SK-N-SH (cell line): ENCODE data around the gene WDR77.

Source experiments
- CTCF ChIP-seq: fragments of 200-600 bp; sonication (generic); IDR thresholded peaks from 2 replicates; pipeline ENCODE4 v1.6.1; 2017; ENCODE audit warnings: antibody characterized with exemption, mild to moderate bottlenecking, moderate library complexity
- JUND ChIP-seq: IDR thresholded peaks from 2 replicates; pipeline ENCODE4 v1.4.0; 2012
- MEF2A ChIP-seq: IDR thresholded peaks from 2 replicates; pipeline ENCODE4 v1.4.0; 2012; ENCODE audit warnings: low read depth, borderline replicate concordance
- POLR2AphosphoS5 ChIP-seq: IDR thresholded peaks from 2 replicates; pipeline ENCODE4 v1.6.1; 2012; ENCODE audit warnings: low read depth, low read length
- TAF1 ChIP-seq: IDR thresholded peaks from 2 replicates; pipeline ENCODE4 v1.6.1; 2012; ENCODE audit warnings: low read depth, mild to moderate bottlenecking, low read length, moderate library complexity, borderline replicate concordance
- YY1 ChIP-seq: IDR thresholded peaks from 2 replicates; pipeline ENCODE4 v1.4.0; 2012; ENCODE audit warnings: low read depth, mild to moderate bottlenecking
- TF ChIP-seq, protein P1 (sequence below): IDR thresholded peaks from 2 replicates; pipeline ENCODE4 v1.4.0; 2012; ENCODE audit warnings: low read depth, borderline replicate concordance

DNA sequence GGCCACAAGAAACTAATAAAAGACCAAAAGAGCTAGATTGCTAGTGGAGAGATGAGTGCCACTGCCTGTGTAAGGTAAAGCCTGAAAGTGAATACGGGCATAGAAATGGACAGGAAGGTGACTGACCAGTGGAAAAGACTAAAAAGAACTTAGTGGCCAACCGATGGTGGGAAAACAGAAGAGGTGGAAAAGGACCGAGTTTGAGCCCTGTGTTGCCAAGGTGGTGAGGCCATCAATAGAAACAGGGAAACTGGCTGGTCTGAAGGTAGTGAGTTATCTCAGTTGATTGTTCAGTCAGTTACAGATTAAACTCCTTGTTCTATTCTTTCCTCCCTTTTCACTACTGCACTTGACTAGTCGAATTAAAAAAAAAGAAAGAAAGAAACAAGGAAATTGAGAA is 2.5 kb downstream of the WDR77 start:
- no peak for TF ChIP-seq CTCF
- no peak for TF ChIP-seq JUND
- TF ChIP-seq TAF1, result no peak
- no peak for TF ChIP-seq MEF2A
- TF ChIP-seq, protein P1, sequence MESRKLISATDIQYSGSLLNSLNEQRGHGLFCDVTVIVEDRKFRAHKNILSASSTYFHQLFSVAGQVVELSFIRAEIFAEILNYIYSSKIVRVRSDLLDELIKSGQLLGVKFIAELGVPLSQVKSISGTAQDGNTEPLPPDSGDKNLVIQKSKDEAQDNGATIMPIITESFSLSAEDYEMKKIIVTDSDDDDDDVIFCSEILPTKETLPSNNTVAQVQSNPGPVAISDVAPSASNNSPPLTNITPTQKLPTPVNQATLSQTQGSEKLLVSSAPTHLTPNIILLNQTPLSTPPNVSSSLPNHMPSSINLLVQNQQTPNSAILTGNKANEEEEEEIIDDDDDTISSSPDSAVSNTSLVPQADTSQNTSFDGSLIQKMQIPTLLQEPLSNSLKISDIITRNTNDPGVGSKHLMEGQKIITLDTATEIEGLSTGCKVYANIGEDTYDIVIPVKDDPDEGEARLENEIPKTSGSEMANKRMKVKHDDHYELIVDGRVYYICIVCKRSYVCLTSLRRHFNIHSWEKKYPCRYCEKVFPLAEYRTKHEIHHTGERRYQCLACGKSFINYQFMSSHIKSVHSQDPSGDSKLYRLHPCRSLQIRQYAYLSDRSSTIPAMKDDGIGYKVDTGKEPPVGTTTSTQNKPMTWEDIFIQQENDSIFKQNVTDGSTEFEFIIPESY, result no peak
- TF ChIP-seq YY1, result no peak
- no peak for TF ChIP-seq POLR2AphosphoS5
